ENCODE data around the gene HOXC5.

The HOXC5 gene

DNA sequence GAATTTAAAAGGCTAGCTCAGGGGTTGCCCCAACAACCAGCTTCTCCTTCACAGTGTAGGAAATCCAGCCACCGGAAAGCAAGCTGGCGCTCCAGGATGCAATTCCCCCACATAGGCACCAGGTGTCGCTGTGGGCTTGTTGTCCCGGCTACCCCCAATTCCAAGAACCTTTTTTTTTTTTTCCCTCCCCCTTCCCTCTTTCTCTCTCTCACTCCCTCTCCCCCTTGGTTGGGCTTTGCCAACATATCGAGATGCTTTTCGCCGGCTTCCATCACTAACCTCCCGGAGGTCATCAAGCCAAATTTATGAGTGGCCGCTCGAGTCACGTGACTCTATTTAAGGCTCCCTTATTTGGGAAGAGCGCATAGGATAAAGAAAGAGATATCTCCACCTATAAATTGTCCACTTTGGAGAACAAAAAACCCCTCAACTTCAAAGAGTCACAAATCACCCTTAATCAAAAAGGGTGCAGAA is at the start of gene HOXC5:
Gene HOXC5, plus strand, starts transcription at position 424 of the 474 bp plus-strand sequence. CDS start 73 bp downstream, outside the sequence.
- DNase-seq, result peak; percentile 40 to 60

- no peak for DNase-seq
Observed at GRCh38 chr12:53983568-53983949, 49.3 kb upstream of the HOXC5 start.

DNA sequence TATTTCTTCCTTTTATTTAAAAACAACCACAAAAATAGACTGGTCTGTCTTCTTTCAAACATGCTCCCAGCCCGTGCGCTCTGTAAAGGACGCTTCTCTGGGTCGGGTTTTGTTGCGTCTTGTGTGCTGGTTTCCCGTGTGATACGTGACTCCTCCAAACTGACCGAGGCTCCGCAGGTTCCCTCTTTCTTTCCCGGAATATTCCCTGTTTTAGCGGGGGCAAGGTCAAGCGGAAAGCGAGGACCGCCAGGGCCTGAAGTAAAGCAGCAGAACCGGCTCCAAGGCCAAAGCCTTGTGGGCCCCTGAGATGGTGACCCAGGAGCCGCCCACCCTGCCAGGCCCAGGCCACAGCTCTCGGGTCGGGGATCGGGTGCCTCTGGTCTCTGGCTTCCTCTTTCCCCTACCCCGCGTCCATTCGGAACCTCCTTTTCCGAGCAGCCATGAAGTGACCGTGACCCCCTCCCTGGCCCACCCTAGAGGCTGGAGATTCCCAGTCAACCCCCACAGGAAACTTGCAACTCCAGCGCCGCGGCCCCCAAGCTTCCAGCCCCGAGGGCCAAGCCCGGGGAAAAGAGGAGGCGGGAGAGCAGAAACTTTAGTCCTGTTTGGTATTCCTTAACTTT is 48.8 kb upstream of the HOXC5 start:
- no peak for DNase-seq

DNA sequence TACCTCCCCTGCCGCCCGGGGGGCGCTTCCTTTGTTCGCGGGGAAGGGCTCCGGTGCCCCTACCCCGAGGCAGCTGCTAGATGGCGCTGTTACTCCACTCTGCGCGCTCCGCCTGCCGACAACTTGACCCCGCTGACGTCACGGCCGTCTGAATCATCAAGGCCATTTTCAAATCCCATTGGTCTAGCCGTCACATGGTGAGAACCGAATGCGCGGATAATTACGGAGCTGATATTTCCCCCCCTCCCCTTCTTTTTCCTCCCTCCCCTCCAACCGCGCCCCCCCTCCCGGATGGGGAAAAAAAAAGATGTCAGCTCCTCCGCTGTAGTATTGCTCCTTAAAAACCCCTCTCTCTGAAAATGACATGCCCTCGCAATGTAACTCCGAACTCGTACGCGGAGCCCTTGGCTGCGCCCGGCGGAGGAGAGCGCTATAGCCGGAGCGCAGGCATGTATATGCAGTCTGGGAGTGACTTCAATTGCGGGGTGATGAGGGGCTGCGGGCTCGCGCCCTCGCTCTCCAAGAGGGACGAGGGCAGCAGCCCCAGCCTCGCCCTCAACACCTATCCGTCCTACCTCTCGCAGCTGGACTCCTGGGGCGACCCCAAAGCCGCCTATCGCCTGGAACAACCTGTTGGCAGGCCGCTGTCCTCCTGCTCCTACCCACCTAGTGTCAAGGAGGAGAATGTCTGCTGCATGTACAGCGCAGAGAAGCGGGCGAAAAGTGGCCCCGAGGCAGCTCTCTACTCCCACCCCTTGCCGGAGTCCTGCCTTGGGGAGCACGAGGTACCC is 47.8 kb upstream of the HOXC5 start, which contains the start of gene HOXC10:
Gene HOXC10, plus strand, starts transcription at position 246 of the 791 bp plus-strand sequence. Its CDS starts 114 bp downstream, at position 360.
- DNase-seq, result peak; percentile 65 to 76

- DNase-seq, result no peak
Observed at GRCh38 chr12:53985692-53985993, 47.2 kb upstream of the HOXC5 start.

DNA sequence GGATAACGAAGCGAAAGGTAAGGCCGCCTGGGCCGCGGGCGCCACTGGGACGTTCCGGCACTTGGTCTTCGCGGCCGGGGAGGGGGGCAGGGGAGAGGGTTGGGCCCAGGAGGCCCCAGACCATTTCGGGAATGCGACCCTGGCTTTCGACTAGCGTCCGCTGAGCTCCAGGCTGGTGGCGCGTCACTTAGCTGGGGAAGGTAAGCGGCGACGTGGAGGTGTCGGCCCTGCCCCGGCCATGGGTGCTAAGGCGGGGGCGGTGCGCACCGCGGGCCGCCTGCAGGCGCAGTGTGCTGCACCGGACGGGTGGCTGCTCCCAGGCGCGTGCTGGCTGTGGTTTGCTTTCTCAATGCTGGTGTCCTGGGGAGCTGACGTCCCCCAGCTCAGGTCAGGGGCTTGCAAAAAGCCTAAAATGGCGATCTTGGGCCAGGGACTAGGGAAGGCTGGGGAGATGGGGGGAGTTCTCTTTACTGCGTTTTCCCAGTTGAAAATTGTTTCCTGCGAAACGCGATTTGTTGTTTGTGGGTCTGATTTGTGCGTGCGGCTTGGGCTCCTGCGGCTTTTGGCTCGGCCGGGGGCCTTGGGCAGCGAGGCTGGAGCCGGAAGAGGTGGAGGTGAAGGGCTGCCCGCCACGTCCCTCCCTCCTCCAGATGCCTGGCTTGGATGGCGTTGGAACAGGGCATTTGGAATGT is 46.7 kb upstream of the HOXC5 start:
- no peak for DNase-seq

DNA sequence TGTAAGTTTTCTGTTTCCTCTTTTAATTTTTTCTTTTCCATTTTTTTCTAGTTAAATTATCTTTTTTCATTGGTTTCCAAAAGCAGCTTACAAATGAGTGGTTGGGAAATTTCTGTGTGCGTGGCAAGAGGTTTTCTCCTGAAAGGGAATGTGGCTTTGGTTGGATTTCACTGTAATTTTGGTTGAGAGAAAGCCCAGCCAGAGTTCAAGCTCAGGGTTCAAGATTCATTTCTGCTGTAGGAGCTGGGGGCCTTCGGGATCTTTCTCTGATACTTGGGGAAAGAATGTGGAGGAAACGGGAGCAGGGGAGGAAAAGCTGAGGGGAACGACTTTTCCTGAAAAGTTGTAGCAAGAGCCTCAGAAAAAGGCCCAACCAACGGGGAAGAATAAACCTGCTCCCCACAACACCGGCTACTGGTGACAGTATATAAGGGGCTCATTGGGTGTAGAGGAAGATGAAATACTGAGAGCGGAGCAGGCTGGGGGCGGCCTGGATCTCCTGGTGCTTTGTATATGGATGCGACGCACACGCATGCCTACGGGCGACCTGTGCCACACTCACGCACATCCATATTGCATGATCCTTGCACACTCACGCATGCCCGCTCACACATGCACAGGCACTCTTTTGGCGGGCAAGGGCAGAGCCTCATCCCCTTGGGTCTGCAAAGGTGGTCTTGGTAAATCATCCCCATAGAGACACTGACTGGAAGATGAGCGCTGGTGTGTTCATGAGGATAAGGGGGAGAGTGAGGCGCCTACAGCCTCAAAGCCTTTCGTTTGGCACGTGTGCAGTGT is 46.0 kb upstream of the HOXC5 start:
- no peak for DNase-seq

- no peak for DNase-seq
Observed at GRCh38 chr12:53987787-53988230, 45.0 kb upstream of the HOXC5 start.

DNA sequence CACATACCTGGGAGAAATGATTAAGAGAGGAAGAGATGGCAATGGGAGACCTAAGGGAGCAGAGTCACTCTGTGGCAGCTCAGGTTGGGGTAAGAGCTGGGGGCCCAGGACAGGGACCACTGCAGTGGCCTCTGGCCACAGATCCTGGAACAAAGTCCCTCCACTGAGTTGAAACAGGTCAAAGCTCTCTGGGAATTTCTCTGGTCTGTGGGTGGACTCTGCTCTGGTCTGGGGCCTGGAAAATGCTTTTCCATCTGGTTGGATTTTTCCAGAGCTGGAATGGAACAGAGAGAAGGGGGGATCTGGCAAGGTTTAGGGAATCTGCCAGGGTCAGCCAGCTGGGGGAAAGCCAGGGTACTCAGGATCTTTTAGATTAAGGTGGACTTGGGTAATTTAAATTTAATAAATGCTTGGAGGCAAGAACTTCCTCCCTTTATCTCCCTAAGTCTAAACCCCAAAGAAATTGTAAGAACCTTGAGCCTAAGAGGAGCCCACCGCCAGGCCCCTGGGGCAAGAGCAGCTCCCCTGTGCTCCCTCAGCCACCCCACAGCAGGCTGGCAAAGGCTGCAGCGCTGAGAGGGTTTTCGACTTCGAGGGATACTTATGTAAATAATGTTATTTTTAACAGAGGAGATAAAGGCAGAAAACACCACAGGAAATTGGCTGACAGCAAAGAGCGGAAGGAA is 44.2 kb upstream of the HOXC5 start:
- no peak for DNase-seq

- no peak for DNase-seq
Observed at GRCh38 chr12:53989227-53990113, 43.4 kb upstream of the HOXC5 start.

DNA sequence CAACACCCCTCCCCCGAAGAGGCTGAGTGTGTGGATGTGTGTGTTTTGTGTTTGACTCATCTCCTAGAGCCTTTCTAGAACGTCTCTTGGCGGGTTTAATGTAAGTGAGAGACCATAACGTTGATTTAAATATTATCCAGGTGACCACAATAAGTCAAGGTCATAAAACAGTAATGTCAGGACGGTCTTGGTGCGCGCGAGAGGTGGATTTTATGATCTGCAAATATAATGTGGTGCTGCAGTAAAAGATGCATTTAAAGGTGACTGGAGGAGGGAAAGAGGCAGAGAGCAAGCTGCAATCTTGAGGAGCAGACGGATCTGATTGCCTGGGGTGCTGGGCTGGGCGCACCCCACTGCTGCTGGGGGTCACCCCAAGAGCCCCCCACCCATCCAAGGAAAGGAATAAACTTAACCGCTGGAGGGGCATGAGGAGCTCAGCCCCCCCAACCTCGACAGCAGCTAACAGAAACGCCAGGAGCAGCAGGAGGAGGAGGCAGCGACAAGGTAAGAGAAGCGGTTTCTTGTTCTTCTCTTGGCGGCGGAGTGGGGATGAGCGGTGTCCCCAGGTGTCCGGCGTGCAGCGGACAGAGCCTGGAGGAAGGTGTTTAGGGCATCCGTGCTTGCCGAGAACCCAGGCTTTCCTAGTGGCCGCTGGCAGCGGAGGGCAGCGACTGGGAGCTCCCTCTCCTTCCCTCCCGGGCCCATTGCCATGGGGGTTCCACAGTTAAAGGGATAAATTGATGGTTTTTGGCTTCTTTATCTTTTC is 42.4 kb upstream of the HOXC5 start:
- no peak for DNase-seq

GRCh38 chr12:53991077-53991460 is 41.8 kb upstream of the HOXC5 start:
- no peak for DNase-seq

GRCh38 chr12:53992377-53992889 is 40.4 kb upstream of the HOXC5 start:
- DNase-seq, result no peak

GRCh38 chr12:53993162-53994008 is 39.5 kb upstream of the HOXC5 start:
- DNase-seq, result no peak

GRCh38 chr12:53994009-53994263 is 38.9 kb upstream of the HOXC5 start:
- DNase-seq, result no peak

DNA sequence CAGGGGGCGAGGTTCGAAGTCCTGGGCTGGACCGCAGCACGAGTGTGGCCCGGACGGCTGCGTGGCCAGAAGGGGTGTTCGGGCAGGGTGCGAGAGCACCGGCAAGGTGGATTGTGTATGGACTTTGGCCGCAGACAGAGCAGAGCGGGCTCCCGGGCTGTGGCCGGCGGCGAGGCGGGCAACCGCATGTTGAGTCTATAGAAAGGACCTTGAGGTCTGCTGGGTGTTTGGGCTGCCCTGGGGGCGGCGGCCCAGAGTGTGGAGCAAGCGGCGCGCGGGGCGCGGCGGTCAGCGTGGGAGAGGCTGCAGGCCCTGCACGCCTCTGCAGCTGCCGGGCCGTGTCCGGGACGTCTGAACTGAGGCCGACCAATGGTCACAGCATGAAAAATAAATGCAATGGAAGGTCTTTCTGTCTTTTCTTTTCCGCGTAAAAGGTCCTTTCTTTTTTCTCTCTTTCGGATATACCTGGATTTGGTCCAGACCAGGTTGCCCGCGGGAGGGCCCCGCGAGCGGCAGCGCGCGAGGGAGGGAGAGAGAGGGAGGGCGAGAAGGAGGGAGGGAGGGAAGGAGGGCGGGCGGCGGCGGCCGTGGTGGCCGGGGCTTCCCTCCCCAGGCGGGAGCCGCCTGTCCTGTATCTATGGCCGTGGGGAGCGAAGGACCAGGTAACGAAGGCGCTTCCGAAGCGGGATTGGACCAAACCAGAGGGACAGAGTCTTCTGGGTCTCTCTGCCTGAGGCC is 38.4 kb upstream of the HOXC5 start:
- no peak for DNase-seq

GRCh38 chr12:53995002-53995377 is 37.9 kb upstream of the HOXC5 start:
- no peak for DNase-seq

- DNase-seq, result no peak
Observed at GRCh38 chr12:53995378-53996239, 37.2 kb upstream of the HOXC5 start.

All from activated CD4-positive, alpha-beta T cell treated with anti-CD3 and anti-CD28 coated beads for 4 hours (primary cell).